HepG2 (cell line): ENCODE measurements around the gene SOWAHA. TPM values are rescaled to one million over a fixed set of nuclear protein-coding genes. Genes with fewer than 3 reads are reported as not detected.

Experiments used
- AGO2 ChIP-seq: fragments of 200-400 bp; formaldehyde crosslinking; optimal IDR thresholded peaks from 2 replicates; pipeline ENCODE3; 2017; ENCODE audit warnings: mild to moderate bottlenecking, low read depth, low read length, moderate library complexity
- AHR ChIP-seq: IDR thresholded peaks from 2 replicates; pipeline ENCODE4 v1.6.1; 2018; ENCODE audit warnings: missing genetic modification reagents, missing compliant biosample characterization
- BRD4 ChIP-seq: sonication (generic); formaldehyde crosslinking; IDR thresholded peaks from 2 replicates; pipeline ENCODE4 v1.4.0; 2020; ENCODE audit warnings: missing genetic modification reagents
- CEBPB ChIP-seq: IDR thresholded peaks from 2 replicates; pipeline ENCODE4 v1.6.1; 2011; ENCODE audit warnings: low read depth, low read length, improper control_type of control experiment, borderline replicate concordance
- ELF3 ChIP-seq: IDR thresholded peaks from 2 replicates; pipeline ENCODE4 v1.6.1; 2016; ENCODE audit warnings: missing genetic modification reagents, missing compliant biosample characterization
- HCFC1 ChIP-seq: fragments of 150-350 bp; IDR thresholded peaks from 2 replicates; pipeline ENCODE4 v1.6.1; 2014; ENCODE audit warnings: low read depth, low read length
- IKZF1 ChIP-seq: fragments of 450-650 bp; IDR thresholded peaks from 2 replicates; pipeline ENCODE4 v1.7.1; 2016
- KLF13 ChIP-seq: sonication (generic); formaldehyde crosslinking; IDR thresholded peaks from 2 replicates; pipeline ENCODE4 v1.4.0; 2020; ENCODE audit warnings: mild to moderate bottlenecking, missing genetic modification reagents
- MBD4 ChIP-seq: IDR thresholded peaks from 2 replicates; pipeline ENCODE4 v1.6.1; 2012; ENCODE audit warnings: low read length, inconsistent platforms, borderline replicate concordance
- MEIS2 ChIP-seq: sonication (generic); formaldehyde crosslinking; IDR thresholded peaks from 2 replicates; pipeline ENCODE4 v1.9.0; 2021; ENCODE audit warnings: mild to moderate bottlenecking, missing genetic modification reagents
- NFKBIZ ChIP-seq: IDR thresholded peaks from 2 replicates; pipeline ENCODE4 v1.6.1; 2018; ENCODE audit warnings: missing genetic modification reagents, missing compliant biosample characterization
- POLR2A ChIP-seq, 2 experiments: IDR thresholded peaks; 2 replicates each; pipeline ENCODE4 v1.6.1; 2011; ENCODE audit warnings: low read depth in 2 of 2, low read length in 2 of 2, mild to moderate bottlenecking in 1 of 2, moderate library complexity in 1 of 2; ENCODE audit not compliant: insufficient read depth in 1 of 2
- TCF7L2 ChIP-seq: IDR thresholded peaks from 2 replicates; pipeline ENCODE4 v1.6.1; 2011; ENCODE audit warnings: mild to moderate bottlenecking, low read depth, low read length, moderate library complexity
- ZBTB42 ChIP-seq: sonication (generic); formaldehyde crosslinking; IDR thresholded peaks from 2 replicates; pipeline ENCODE4 v1.5.0; 2020; ENCODE audit warnings: mild to moderate bottlenecking, missing genetic modification reagents
- ZFX ChIP-seq: sonication (generic); formaldehyde crosslinking; IDR thresholded peaks from 2 replicates; pipeline ENCODE4 v1.4.0; 2020; ENCODE audit warnings: mild to moderate bottlenecking, low read depth, missing genetic modification reagents, moderate library complexity
- ZNF383 ChIP-seq: sonication (generic); formaldehyde crosslinking; IDR thresholded peaks from 2 replicates; pipeline ENCODE4 v1.4.0; 2020; ENCODE audit warnings: missing genetic modification reagents, mild to moderate bottlenecking, borderline replicate concordance
- polyA plus RNA-seq, 8 experiments: library from polyadenylated mRNA; depleted of rRNA in 3 of 8; stranded (reverse) in 7 of 8; unstranded in 1 of 8; fragments of >200 nt; fragmentation: Illumina TruSeq in 4 of 8; extraction: Trizol in 4 of 8; gene quantifications; 2 replicates each; pipeline versions ENCODE4 v1.2.1 to v1.2.3, GENCODE V29; 2011 to 2016; ENCODE audit warnings: low read depth in 4 of 8, missing spikeins in 1 of 8, mixed read lengths in 1 of 8; ENCODE audit not compliant: insufficient read depth in 1 of 8
- total RNA-seq, 5 experiments: library from RNA; depleted of rRNA; stranded (reverse); fragments of >200 nt; fragmentation: Illumina TruSeq; extraction: Trizol; gene quantifications; 2 replicates each; pipeline ENCODE4 v1.2.3, GENCODE V29; 2016; ENCODE audit warnings: low read depth in 1 of 5
- TF ChIP-seq, protein P1 (sequence below): sonication (generic); formaldehyde crosslinking; IDR thresholded peaks from 2 replicates; pipeline ENCODE4 v1.8.0; 2022; ENCODE audit warnings: mild to moderate bottlenecking, missing genetic modification reagents, moderate library complexity
- TF ChIP-seq, protein P2 (sequence below): sonication (generic); formaldehyde crosslinking; IDR thresholded peaks from 2 replicates; pipeline ENCODE4 v1.5.0; 2020; ENCODE audit warnings: mild to moderate bottlenecking, missing genetic modification reagents
- TF ChIP-seq, protein P3 (sequence below): sonication (generic); formaldehyde crosslinking; IDR thresholded peaks from 2 replicates; pipeline ENCODE4 v1.4.0; 2020; ENCODE audit warnings: missing genetic modification reagents

SOWAHA gene
- total and polyA plus RNA-seq, 2 of the 13 experiments (the other 11 are each of a cell fraction or from before 2014, with no cell fraction given): 0.95 to 1.9 TPM

- TF ChIP-seq, protein P1, sequence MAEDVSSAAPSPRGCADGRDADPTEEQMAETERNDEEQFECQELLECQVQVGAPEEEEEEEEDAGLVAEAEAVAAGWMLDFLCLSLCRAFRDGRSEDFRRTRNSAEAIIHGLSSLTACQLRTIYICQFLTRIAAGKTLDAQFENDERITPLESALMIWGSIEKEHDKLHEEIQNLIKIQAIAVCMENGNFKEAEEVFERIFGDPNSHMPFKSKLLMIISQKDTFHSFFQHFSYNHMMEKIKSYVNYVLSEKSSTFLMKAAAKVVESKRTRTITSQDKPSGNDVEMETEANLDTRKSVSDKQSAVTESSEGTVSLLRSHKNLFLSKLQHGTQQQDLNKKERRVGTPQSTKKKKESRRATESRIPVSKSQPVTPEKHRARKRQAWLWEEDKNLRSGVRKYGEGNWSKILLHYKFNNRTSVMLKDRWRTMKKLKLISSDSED (CRISPR knock-in tag): 0 out of 2 replicates have a peak, but pooled peaks have one; percentile 36
- TF ChIP-seq, protein P2, sequence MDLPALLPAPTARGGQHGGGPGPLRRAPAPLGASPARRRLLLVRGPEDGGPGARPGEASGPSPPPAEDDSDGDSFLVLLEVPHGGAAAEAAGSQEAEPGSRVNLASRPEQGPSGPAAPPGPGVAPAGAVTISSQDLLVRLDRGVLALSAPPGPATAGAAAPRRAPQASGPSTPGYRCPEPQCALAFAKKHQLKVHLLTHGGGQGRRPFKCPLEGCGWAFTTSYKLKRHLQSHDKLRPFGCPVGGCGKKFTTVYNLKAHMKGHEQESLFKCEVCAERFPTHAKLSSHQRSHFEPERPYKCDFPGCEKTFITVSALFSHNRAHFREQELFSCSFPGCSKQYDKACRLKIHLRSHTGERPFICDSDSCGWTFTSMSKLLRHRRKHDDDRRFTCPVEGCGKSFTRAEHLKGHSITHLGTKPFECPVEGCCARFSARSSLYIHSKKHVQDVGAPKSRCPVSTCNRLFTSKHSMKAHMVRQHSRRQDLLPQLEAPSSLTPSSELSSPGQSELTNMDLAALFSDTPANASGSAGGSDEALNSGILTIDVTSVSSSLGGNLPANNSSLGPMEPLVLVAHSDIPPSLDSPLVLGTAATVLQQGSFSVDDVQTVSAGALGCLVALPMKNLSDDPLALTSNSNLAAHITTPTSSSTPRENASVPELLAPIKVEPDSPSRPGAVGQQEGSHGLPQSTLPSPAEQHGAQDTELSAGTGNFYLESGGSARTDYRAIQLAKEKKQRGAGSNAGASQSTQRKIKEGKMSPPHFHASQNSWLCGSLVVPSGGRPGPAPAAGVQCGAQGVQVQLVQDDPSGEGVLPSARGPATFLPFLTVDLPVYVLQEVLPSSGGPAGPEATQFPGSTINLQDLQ (CRISPR knock-in tag): 0 out of 2 replicates have a peak, but pooled peaks have one; percentile 23
- no peak for TF ChIP-seq NFKBIZ (CRISPR knock-in tag)
- TF ChIP-seq TCF7L2: no peak
- TF ChIP-seq HCFC1: peak; percentile 56; the same call in 1 of the 2 replicates
- no peak for TF ChIP-seq IKZF1
- peak; percentile 32 for TF ChIP-seq ZFX (CRISPR knock-in tag)
- TF ChIP-seq AGO2: peak; percentile 84
- no peak for TF ChIP-seq ZNF383 (CRISPR knock-in tag)
- TF ChIP-seq KLF13 (CRISPR knock-in tag): no peak
- peak; percentile 14; the same call in 1 of the 2 replicates for TF ChIP-seq BRD4 (CRISPR knock-in tag)
- no peak for TF ChIP-seq ZBTB42 (CRISPR knock-in tag)
- TF ChIP-seq CEBPB: no peak; the same call in 1 of the 2 replicates
- TF ChIP-seq AHR (CRISPR knock-in tag): no peak
- TF ChIP-seq MEIS2: no peak
- peak; percentile 21 to 65; a peak in 3 of 4 replicates for TF ChIP-seq POLR2A (IDR thresholded peaks at IDR 0.05; ENCODE audit: insufficient read depth in 1 of 2, low read depth in 2 of 2, low read length in 2 of 2)
- TF ChIP-seq ELF3: no peak
- no peak for TF ChIP-seq MBD4
- TF ChIP-seq, protein P3, sequence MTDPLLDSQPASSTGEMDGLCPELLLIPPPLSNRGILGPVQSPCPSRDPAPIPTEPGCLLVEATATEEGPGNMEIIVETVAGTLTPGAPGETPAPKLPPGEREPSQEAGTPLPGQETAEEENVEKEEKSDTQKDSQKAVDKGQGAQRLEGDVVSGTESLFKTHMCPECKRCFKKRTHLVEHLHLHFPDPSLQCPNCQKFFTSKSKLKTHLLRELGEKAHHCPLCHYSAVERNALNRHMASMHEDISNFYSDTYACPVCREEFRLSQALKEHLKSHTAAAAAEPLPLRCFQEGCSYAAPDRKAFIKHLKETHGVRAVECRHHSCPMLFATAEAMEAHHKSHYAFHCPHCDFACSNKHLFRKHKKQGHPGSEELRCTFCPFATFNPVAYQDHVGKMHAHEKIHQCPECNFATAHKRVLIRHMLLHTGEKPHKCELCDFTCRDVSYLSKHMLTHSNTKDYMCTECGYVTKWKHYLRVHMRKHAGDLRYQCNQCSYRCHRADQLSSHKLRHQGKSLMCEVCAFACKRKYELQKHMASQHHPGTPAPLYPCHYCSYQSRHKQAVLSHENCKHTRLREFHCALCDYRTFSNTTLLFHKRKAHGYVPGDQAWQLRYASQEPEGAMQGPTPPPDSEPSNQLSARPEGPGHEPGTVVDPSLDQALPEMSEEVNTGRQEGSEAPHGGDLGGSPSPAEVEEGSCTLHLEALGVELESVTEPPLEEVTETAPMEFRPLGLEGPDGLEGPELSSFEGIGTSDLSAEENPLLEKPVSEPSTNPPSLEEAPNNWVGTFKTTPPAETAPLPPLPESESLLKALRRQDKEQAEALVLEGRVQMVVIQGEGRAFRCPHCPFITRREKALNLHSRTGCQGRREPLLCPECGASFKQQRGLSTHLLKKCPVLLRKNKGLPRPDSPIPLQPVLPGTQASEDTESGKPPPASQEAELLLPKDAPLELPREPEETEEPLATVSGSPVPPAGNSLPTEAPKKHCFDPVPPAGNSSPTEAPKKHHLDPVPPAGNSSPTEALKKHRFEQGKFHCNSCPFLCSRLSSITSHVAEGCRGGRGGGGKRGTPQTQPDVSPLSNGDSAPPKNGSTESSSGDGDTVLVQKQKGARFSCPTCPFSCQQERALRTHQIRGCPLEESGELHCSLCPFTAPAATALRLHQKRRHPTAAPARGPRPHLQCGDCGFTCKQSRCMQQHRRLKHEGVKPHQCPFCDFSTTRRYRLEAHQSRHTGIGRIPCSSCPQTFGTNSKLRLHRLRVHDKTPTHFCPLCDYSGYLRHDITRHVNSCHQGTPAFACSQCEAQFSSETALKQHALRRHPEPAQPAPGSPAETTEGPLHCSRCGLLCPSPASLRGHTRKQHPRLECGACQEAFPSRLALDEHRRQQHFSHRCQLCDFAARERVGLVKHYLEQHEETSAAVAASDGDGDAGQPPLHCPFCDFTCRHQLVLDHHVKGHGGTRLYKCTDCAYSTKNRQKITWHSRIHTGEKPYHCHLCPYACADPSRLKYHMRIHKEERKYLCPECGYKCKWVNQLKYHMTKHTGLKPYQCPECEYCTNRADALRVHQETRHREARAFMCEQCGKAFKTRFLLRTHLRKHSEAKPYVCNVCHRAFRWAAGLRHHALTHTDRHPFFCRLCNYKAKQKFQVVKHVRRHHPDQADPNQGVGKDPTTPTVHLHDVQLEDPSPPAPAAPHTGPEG: no peak
Observed at GRCh38 chr5:132777209-132778069, 35.7 kb upstream of the SOWAHA start, which contains the start of gene SEPTIN8 (continued).
